GM18909 (cell line): ENCODE data around the gene LVRN.

Experiments used
- ATAC-seq: cut with Tn5 transposase; IDR thresholded peaks from one replicate; pipeline ENCODE4 v1.9.1; 2021; ENCODE audit warnings: mild to moderate bottlenecking; ENCODE audit not compliant: unreplicated experiment, poor library complexity

LVRN gene

GRCh38 chr5:116011046-116011445 lies 48.8 kb downstream of the LVRN start:
- ATAC-seq, result no peak

GRCh38 chr5:116013207-116013785 lies 51.0 kb downstream of the LVRN start:
- no peak for ATAC-seq

GRCh38 chr5:116013936-116014335 lies 51.7 kb downstream of the LVRN start:
- ATAC-seq, result no peak

- ATAC-seq, result no peak
These were observed 61.3 kb downstream of the LVRN start for GRCh38 chr5:116023619-116024018.

GRCh38 chr5:116025866-116026265 lies 63.6 kb downstream of the LVRN start:
- ATAC-seq, result no peak

- ATAC-seq, result peak; percentile 83
These were observed 69.8 kb downstream of the LVRN start, which contains the start of gene ARL14EPL for GRCh38 chr5:116032094-116032517. Gene ARL14EPL, plus strand, starts transcription at chr5:116032472. Its CDS starts 18,994 bp downstream, at chr5:116051466.

- ATAC-seq, result peak; percentile 50
These were observed 70.7 kb downstream of the LVRN start for GRCh38 chr5:116032991-116033390.

GRCh38 chr5:116035123-116035522 lies 72.8 kb downstream of the LVRN start:
- no peak for ATAC-seq

GRCh38 chr5:116037236-116037822 lies 75.1 kb downstream of the LVRN start:
- ATAC-seq, result peak; percentile 35

GRCh38 chr5:116038817-116039216 lies 76.5 kb downstream of the LVRN start:
- peak; percentile 82 for ATAC-seq

- no peak for ATAC-seq
These were observed 80.1 kb downstream of the LVRN start for GRCh38 chr5:116042375-116042774.

GRCh38 chr5:116044073-116044472 lies 81.8 kb downstream of the LVRN start:
- no peak for ATAC-seq

GRCh38 chr5:116045821-116046220 lies 83.5 kb downstream of the LVRN start:
- ATAC-seq, result no peak

GRCh38 chr5:116046261-116046660 lies 84.0 kb downstream of the LVRN start:
- ATAC-seq, result no peak

- no peak for ATAC-seq
These were observed 84.5 kb downstream of the LVRN start for GRCh38 chr5:116046823-116047222.

GRCh38 chr5:116058346-116058936 lies 96.2 kb downstream of the LVRN start:
- no peak for ATAC-seq

- ATAC-seq, result no peak
These were observed 100.1 kb downstream of the LVRN start for GRCh38 chr5:116062352-116062751.

- no peak for ATAC-seq
These were observed 101.7 kb downstream of the LVRN start for GRCh38 chr5:116063950-116064349.

GRCh38 chr5:116068028-116068632 lies 105.9 kb downstream of the LVRN start:
- peak; percentile 63 for ATAC-seq

- ATAC-seq, result no peak
These were observed 108.9 kb downstream of the LVRN start for GRCh38 chr5:116071211-116071610.

GRCh38 chr5:116075191-116075831 lies 113.0 kb downstream of the LVRN start:
- no peak for ATAC-seq
